Measurements from ENCODE around the gene SIX3.

SIX3 gene

DNA sequence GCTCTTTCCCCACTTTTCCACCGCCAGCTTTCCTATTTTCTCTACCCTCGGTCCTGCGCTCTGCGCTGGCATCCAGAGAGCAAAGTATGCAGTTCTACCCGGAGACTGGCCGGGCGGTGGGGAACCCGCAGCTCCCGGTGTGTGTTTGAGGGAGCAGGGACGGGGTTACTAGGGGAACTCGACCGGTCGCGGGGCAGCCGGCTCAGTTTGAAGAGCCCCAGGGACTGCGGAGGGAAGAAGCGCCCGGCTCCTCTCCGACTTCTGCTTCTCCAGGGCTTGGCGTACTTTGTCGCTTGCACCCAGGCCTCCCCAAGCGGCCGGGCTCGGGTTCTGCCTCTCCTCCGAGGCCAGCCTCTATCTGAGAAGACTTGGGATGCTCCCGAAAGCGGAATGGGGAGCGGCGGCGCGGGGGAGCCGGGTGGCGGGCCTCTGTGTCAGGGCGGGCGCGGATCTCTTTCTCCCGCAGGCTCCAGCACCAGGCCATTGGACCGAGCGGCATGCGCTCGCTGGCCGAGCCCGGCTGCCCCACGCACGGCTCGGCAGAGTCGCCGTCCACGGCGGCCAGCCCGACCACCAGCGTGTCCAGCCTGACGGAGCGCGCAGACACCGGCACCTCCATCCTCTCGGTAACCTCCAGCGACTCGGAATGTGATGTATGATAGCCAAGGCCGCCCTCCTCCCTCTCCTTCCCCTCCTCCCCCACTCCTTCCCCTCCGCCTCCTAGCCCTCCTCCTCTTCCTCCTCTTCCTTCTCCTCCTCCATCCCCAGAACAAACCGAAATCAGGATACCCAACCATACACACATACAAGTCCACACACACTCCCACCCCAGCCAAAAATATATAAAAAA lies 2.8 kb downstream of the SIX3 start:
- DNase-seq: peak; percentile 56

DNA sequence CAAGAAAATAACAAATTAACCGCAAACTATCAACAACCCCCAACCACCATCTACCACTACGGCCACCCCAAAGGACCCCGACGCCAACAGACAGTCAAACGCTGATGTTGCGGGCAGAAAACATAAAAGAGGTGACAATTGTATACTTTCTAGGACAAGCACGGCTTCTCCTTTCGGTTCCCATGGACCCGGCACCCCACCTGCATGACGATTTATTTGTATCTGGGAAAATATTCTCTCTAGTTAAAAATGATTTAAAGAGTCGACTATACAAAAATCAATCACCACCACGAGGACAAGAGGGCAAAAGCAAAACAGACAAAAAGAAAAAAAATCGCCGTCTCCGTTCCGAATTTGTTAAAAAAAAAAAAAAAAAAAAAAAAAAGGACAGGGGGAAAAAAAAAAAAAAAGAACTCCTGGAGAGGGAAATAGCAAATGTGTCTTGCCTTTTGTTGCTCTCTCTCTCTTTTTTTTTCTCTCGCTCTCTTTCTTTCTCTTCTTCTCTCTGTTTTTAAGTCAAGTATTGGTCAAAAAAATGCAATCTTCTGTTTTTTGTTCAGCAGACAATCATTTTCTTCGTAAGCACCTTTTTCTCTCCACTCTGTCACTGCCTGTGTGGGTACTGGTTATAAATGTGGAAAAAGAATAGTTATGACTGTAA lies 3.6 kb downstream of the SIX3 start:
- no peak for DNase-seq

DNA sequence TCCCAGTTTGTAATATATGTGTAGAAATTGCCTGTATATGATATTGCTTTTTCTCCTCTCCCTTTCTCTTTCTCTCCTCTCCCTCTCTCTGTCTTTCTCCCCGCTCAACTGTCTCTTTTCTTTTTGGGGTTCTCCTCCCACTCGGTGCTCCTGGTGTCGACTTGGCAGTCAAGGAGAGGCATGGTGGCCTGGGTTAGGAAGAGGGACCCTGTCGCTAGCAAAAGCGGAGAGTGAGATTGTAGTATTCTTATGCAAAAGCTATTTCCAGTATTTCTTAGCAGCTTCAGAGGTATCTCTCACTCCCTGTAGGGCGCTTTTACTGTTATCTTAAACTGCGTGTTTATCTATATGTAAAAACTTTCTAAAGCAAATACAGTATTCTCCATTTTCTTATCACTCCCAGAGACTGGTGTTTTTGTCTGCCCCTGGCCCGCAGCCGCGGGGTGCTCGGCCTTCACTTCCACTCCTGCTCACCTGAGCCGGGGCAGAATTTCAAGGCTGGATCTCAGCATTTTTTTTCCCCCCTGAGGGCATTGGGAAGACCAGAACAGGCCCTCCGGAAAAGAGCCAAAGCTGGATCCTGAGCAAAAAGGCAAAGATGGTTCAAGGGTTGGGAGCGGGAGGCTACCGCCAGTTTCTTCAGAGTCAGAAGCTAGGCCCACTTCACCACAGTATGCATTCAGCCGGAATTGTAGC lies 4.3 kb downstream of the SIX3 start:
- no peak for DNase-seq

DNA sequence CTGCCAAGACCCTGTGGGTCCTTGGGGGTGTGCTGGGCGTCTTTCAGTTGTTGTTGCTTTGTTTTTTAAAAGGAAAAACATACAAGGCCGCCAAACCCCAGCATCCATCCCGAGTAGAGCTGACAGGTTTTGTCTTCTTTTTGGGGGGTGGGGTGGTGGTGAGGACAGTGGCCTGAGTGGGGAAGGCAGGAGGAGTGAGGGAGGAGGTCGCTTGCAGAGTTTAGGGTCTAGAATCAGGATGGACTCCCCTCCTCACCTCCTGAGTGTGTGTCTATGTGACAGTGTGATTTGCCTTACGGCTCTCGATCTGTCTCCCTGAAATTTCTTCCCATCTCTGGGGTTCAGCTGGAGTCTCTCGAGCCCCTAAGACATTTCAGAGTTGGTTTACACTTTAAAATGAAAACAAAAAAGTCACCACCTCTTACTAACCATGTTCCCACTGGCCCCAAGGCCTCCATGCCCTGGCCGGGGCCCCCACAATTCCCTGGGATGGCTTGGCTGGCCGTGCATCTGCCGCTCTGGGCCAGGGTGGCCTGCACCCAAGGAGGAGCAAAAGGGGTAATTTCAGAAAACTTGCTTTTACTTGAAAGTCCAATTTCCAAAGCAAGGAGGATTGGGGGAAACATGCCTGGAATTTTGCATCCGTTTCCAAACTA lies 5.0 kb downstream of the SIX3 start:
- DNase-seq: no peak

DNA sequence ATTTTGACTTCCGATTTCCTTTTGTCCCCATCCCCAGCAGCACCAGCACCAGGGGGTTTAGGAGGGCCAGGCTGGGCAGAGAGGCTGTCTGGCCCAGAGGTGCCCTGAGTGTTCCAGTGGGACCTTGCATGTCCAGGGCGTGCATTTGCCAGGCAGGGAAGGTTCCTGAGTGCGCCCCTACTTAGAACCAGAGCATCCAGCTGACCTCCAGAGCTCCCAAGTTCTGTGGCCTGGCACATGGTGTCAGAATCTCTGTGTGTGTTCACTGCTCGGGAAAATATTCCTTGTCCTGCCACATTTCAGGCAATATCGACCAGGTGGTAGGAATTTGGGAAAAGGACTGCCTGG lies 5.5 kb downstream of the SIX3 start:
- DNase-seq: no peak

DNA sequence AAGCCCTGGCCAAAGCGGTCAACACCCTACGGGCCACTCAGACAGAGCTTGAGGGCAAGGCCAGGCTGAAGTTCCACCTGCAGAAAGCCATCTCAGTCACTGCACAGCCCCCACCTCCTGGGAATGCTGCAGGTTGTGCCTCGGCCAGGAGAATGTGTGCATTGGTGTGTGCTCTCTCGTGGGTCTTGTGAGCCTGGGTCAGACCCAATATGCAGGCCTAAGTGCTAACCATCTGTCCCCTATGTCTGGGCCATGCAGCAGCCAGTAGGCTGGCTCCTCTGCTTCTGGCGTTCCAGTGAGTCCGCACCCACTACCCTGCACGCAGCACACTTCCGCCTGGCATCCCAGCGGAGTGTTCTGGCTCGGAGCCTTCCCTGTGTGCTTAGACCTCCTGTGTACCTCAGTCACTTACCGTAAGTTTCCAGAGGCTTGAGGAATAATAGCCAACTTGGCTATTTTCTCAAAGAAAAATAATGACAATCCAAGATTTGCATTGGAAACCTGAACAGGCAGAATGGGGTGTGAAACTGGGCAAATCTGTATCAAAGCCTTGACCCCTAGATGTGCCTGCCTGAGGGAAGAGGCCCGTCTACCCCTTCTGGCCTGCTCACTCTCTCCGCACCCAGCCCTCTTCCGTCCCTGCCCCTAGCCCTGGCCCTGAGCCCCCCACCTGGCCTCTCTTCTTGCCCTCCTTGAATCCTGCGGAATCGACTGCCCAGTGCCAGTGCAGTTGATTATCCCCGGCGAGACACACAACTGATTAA lies 7.2 kb downstream of the SIX3 start:
- no peak for DNase-seq

DNA sequence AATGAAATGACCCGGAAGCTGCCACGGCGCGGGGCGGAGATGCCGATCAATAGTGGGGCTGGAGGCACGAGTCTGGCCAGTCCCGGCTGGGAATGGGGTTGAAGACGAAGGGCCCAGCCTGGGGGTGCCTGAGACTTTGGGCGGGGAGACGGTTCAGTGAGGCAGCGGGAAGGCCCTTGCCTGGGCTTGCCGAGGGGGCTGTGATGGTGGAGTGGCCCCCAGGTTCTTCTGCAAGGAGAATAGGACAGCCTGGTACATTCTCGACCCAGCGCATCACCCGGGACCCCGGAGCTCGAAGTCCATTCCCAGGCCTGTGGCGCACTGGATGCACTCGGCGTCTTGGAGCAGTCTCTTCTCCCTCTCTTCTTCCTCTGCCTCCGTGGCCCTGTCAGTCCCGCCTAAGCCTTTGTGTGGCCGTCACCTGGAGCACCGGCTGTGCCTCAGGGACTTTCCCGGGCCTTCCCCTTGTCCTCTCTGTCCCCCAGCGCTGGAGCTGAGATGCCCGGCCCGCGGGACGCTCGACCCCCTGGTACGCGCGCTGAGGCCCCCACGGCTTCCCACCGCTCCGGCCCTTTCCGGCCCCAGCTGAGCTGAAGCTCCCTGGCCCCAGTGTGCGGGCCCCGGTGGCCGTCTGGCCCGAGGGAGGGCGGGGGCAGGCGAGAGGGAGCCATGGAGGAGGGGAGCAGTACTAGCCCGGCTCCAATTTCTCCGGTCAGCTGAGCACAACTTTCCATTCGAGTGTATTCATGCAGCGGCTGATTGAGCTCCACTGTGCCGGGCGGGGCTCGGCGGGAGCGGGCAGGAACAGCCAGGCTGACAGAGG lies 8.0 kb downstream of the SIX3 start:
- DNase-seq: no peak

DNA sequence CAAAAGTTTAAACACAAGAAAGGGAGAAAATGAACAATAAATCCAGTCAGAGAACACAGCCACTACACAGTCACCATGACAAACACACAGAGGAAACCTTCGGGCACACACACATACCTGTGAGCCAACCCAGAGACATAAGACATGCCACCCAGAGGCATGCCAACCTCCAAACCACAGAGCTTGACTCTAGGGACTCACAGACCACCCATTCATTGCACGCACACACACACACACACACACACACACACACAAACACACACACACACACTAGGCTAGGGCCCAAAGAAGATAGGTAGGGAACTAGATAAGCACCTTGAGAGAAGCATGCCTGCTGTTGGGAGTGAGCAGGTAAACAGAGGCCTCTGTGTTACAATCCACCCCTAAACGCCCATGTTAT lies 9.1 kb downstream of the SIX3 start:
- DNase-seq: no peak

DNA sequence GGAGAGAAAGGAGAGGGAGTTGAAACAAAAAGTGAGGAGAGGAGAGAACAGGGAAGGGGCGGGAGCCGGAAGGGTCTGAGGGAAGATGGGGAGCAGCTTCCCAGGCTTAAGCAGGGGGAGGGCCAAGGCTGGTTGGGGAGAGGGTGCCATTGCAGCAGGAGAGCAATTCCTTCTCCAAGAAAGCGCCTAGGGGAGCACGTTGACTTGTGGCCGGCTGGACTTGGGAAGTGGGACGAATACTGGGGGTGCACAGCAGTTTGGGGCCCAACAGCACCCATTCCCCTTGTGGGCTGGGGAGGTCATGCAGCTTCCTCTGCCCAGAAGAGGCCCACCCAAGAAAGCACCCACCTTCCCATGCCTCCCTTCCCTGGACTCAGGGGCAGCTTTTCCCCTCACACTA lies 9.6 kb downstream of the SIX3 start:
- DNase-seq: no peak

DNA sequence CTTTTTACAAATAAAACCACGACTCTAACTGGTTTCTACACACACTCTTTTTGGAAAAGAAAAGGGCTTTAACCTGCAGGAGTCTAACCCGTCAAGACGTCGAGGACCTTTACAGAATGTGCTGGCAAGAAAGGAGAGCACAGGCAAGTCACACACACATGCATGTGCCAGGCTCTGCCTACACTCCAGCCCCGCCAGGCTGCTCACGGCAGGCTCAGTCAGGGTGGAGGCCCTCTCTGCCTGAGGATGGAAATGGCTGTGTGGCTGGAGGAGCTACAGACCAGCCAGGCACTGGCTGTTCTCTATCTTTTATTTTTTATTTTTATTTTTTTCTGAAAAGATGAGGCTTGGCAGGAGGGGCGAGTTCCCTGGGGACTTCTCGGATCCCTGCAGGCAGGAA lies 10.2 kb downstream of the SIX3 start:
- no peak for DNase-seq

DNA sequence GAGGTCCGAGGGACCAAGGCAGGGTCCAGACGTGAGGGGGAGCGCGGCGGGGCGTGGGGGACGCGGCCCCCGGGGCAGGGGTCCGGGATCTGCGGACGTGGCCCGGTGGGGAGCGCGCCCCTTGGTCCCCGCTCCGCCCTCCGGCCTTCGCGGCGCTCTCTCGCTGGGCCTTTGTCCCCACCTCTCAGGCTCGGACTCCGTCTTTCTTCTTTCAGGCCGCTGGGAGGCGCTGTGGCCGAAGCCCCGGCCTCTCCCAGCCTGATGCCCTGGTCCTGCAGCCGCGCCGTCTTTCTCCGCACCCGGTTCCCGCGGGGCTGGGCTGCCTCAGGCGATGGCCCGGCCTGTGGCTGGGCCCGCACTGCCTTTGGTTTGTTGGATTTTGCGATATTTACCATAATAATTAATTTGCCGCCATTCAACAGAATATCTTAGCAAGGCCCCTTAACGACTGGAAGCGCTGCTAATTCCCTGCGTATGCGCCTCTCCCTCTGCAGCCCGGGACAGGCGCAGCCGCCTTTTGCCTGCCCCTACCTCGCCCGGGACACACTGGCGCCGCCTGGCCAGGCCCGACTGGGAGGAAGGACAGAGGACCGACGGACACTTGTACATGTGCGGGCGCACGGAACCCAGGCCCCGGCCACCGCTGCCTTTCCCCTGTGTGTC lies 10.8 kb downstream of the SIX3 start:
- peak; percentile 81 for DNase-seq

DNA sequence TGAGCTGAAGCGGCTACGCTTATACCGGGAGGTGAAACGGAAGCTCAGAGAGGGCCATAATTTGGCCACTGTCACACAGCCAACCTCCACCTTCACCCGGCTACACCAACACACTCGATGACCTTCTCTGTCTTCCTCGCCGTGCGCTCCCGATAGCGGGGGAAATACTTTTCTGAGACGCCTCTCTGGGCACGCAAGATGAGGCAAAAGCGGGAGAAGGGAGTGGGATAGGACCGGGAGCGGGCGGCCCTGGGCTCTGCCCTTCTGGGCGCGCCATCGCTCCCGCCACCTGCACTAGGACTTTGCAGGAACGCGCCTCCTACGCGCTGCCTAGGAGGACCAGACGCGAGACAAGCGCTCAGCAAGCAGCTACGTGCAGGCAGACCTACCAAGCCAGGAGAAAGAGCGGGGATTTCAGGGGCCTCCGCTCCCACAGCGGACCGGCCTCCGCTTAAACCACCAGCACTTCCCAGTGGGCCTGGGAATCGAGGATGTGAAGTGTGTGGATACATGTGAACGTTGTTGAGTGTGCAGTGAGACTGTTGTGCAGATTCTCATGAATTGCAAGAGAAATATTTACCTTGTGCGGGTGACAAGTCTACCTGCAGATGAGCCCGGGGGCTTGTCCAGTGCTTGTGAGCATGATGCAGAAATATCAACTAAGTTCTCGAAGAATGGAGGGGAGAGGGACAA lies 11.4 kb downstream of the SIX3 start:
- peak; percentile 57 for DNase-seq

DNA sequence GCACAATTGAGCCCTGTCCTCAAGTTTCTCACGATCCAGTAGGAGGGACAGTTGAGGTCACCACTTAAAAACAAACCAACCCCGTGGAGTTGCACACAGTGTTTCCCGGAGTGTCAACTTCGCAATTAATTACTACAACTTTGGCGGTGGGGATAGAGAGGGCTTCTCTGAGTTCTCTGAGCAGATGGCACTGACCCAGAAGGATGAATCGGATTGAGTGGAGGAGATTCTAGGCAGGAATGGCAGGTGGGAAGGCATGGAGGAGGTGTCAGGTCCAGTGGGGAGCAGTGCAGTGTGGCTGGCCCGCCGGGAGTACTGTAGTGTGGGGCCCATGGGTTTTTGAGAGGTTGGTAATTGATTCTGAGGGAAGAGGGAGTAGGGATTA lies 12.0 kb downstream of the SIX3 start:
- DNase-seq: no peak

DNA sequence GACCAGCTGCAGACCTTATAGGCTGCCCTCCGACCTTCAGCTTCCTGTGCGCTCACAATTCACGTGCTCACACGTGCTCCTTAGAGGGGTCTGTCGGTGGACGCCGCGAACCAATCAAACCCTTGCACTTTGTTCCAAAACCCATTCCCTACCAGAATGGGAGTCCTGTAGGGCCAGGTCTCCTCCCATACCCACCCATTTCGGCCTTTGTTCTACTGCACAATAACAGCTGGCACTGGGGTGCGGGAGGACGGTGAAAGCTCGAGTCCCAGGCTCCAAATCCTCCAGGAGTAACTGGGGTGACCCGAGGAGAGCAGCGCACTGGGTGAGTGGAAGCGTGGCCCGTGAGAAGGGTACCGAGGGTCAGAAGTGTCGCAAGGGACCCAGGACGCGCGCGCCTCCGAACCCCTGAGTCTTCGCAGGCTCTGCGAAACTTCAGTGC lies 13.0 kb downstream of the SIX3 start:
- DNase-seq: peak; percentile 54

DNA sequence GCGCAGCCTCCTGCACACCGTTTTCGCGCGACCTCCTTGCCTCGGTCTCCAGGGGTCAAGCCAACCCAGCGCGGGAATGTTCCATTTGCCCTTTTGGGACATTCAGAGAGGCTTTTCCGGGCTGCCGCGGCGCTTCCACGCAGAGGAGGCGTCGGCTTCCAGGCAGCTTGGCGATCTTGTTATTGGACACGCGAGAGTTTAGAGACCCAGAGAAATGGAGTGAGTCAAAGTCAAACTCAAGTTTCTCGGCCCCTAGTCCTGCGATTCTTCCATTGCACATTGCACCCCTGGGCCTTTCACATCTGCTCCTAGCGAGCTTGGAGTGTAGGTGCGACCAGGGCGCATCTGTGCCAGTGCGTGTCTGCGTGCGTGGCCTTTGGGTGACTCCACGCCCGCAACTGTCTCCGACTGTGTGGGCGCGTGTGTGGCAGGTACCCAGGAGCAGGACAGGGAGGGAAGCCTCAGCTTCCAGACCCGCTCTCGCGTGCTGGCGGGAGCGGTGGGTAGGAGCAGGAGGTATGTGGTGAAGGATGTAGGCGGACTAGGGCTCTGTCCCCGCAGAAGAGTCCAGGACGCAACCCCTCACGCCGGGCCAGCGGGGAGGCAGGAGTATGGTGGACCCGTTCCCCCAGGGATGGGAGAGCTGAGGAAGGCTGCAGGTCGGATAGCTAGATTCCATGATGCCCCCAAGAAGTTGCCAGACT lies 13.5 kb downstream of the SIX3 start:
- DNase-seq: no peak

DNA sequence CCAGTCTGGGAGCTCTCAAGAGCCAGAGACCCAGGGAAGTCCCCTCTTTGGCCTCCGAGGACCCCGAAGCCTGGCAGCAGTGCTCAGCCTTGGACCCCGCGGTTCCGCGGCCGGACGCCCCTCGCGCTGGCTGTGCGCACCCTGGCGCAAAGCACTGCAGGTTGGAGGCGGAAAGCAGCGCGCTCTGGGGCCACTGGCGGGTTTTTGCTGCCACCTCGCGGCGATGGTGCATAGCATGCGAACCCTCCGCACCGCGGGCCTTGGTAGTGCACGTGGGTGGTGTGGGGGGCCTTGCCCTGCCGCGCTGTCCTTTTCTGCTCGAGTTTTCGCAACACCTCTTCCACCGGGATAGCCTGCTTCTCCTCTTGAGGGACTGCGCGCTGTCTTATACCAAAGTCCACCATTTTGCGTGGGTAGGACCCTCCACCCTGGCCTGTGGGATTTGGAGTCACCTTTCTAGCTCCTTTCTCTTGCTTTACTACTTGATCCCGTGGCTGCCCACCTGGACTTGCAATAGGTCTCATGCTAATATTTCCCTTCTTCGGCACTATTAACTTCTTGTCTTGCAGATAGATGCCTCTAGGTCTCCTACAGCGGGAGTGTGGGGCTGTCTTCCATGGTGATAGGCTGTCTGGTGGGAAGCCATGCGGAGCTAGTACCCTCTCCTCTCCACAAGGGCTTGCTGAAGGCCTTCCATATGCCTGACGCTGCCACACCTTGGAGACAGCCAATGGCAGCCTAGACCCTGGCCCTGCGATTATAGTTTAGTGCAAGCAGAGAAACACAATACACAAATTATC lies 14.3 kb downstream of the SIX3 start:
- peak; percentile 94 for DNase-seq

DNA sequence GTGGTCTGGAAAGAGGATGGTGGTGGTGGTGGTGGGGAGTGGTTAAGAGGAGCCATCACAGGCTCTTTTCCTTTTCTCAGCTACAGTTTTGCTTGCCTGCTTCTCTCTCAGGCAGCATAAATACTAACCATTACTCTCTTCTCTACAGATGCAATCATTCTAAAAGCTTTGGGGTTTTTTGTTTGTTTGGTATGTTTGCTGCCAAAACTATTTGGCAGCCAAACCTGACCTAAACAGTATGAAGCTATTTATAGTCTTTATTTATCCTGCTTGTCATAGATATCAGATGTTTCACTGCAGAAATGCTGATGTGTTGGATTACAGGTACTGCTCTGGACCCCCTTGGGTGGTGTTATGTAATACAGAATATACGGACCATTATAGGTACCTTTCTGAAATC lies 15.3 kb downstream of the SIX3 start:
- no peak for DNase-seq

DNA sequence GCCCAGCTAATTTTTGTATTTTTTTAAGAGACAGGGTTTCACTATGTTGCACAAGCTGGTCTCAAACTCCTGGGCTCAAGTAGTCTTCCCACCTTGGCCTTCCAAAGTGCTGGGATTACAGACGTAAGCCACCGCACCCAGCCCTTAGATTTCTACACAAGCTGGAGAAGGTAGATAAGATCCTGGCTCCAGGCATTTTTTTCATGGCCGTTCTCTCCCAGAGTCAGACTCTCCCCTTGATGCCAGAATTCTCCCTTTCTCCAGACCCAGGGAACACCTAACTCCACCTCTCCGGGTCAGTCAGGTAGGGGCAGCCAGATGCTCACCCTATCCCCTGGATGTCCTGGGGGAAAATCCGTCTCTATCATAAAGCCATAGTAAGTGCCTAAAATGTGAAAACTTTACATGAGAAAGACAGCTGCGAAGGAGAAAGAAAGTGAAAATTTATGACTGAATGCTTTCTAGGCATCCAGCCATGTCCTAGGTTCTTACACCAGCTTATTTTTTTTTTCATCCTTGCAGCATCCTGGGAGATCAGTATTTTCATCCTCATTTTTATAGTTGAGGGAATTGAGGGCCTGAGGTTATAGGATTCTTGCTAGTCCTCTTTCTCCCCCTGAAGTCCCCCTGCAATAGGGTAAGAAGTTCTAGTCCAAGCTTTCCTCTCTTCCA lies 16.3 kb downstream of the SIX3 start:
- no peak for DNase-seq

DNA sequence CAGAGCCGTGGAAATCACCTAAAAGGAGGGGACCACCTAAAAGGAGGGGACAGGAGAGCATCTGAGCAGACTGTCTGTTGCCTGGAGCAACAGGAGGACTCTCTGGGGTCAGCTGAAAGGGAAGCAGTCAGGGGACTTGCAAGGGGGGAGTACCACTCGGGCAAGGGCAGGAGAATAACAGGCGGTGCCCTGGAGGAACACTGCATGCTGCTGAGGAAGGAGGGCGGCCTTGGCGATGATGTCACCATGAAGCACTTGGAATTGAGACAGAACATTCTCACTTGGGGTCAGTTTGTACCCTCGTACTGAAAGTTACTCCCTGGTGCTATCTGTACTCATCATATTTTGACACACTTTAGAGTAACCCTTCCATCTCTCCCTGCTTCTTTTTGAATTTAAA lies 18.4 kb downstream of the SIX3 start:
- no peak for DNase-seq

Measured in activated CD8-positive, alpha-beta memory T cell treated with anti-CD3 and anti-CD28 coated beads, Interleukin-2, amount 50 U/mL, for 48 hours (primary cell).